Colonic mucosa (tissue), 4 donors: ENCODE results near the gene CD300E. TPM values are rescaled to one million over a fixed set of nuclear protein-coding genes. Genes with fewer than 3 reads are reported as not detected.

Experiments
- DNase-seq: peaks from one replicate; pipeline ENCODE4 v3.0.0-alpha.2; 2020
- H3K27ac ChIP-seq: fragments of 200-600 bp; one replicate; pipeline ENCODE4 v1.8.0; 2021
- H3K27me3 ChIP-seq: fragments of 200-600 bp; one replicate; pipeline ENCODE4 v1.8.0; 2021
- H3K36me3 ChIP-seq: fragments of 200-600 bp; one replicate; pipeline ENCODE4 v1.8.0; 2021
- H3K4me1 ChIP-seq: fragments of 200-600 bp; one replicate; pipeline ENCODE4 v1.8.0; 2021; ENCODE audit warnings: mild to moderate bottlenecking
- H3K4me3 ChIP-seq: fragments of 200-600 bp; one replicate; pipeline ENCODE4 v1.8.0; 2021
- H3K9ac ChIP-seq, 2 donors: one replicate each; pipeline ENCODE4 v1.7.0; 2013; ENCODE audit warnings: control low read depth in 2 of 2, low read depth in 2 of 2, low read length in 2 of 2
- H3K9me3 ChIP-seq: fragments of 200-600 bp; one replicate; pipeline ENCODE4 v1.8.0; 2021
- CTCF ChIP-seq: fragments of 200-600 bp; IDR thresholded peaks from one replicate; pipeline ENCODE4 v1.8.0; 2022; ENCODE audit warnings: antibody characterized with exemption, mild to moderate bottlenecking
- intact Hi-C: fragments of 100-400 bp; cut with DNase I; formaldehyde crosslinking; loops from one replicate; pipeline ENCODE4 v1.14.1; 2022
- total RNA-seq, 2 donors: library from RNA; stranded (reverse); fragmentation: NEBNext Ultra II Directional in 1 of 2; extraction: Animal tissue kit (Norgen Biotek cat#: 25700) in 1 of 2; gene quantifications; one replicate each; pipeline ENCODE4 v1.2.1, GENCODE V29; 2021
- donor health status: healthy.
- donor health status: DM: no; HTN: no; CAD: no.
- donor health status: DM: no; HTN: no; CAD: no.

The CD300E gene
- total RNA-seq, 2 donors from 2014 or later: 1.2 TPM; not detected in 1

- Histone ChIP-seq H3K9me3 (no peaks in the 10 kb centered on the region), H3K9ac (no peak overlapping the region), H3K27ac (no peak overlapping the region), H3K36me3 (no peaks in the 10 kb centered on the region), H3K4me1 (no peaks in the 10 kb centered on the region), H3K27me3 (no peaks in the 10 kb centered on the region), H3K4me3 (no peak overlapping the region)
- intact Hi-C loops: no loop called here
- TF ChIP-seq CTCF: no peak
- no peak for DNase-seq
Observed at GRCh38 chr17:74624131-74624530, 593 bp upstream of the CD300E start.

GRCh38 chr17:74619077-74619673 lies 4.4 kb downstream of the CD300E start:
- intact Hi-C loops: no loop called here
- Histone ChIP-seq H3K9ac (no peak overlapping the region), H3K4me1 (no peaks in the 10 kb centered on the region), H3K36me3 (no peaks in the 10 kb centered on the region), H3K27me3 (no peaks in the 10 kb centered on the region), H3K9me3 (no peaks in the 10 kb centered on the region), H3K27ac (no peak overlapping the region), H3K4me3 (no peak overlapping the region)
- TF ChIP-seq CTCF: no peak
- no peak for DNase-seq

- intact Hi-C loops: no loop called here
- Histone ChIP-seq H3K36me3 (no peaks in the 10 kb centered on the region), H3K27me3 (no peaks in the 10 kb centered on the region), H3K9ac (no peak overlapping the region), H3K4me1 (no peaks in the 10 kb centered on the region), H3K4me3 (no peak overlapping the region), H3K27ac (no peak overlapping the region), H3K9me3 (no peaks in the 10 kb centered on the region)
- no peak for TF ChIP-seq CTCF
- DNase-seq: no peak
Observed at GRCh38 chr17:74618451-74618850, 5.1 kb downstream of the CD300E start.

- H3K9me3 ChIP-seq: no peaks in the 10 kb centered on the region
- H3K4me3 ChIP-seq: no peak overlapping the region
- no peaks in the 10 kb centered on the region for H3K36me3 ChIP-seq
- TF ChIP-seq CTCF: no peak
- H3K4me1 ChIP-seq: no peaks in the 10 kb centered on the region
- no peak overlapping the region for H3K27ac ChIP-seq
- intact Hi-C loops: no loop called here
- DNase-seq: no peak
- H3K9ac ChIP-seq: no peak overlapping the region
- no peaks in the 10 kb centered on the region for H3K27me3 ChIP-seq
Observed at GRCh38 chr17:74616696-74617095, 6.8 kb downstream of the CD300E start.

GRCh38 chr17:74612046-74612445 lies 11.5 kb downstream of the CD300E start:
- intact Hi-C loops: no loop called here
- Histone ChIP-seq H3K36me3 (no peaks in the 10 kb centered on the region), H3K4me3 (no peak overlapping the region), H3K4me1 (no peaks in the 10 kb centered on the region), H3K27ac (no peak overlapping the region), H3K27me3 (no peaks in the 10 kb centered on the region), H3K9ac (no peak overlapping the region), H3K9me3 (no peaks in the 10 kb centered on the region)
- DNase-seq: no peak
- no peak for TF ChIP-seq CTCF
